Measurements from ENCODE around the gene AKR7A2.
"Not testable (repeated sequence)": the region's sequence is repeated elsewhere in the genome, so short reads cannot be mapped to it uniquely, and the experiment has no call there.

The AKR7A2 gene

DNA sequence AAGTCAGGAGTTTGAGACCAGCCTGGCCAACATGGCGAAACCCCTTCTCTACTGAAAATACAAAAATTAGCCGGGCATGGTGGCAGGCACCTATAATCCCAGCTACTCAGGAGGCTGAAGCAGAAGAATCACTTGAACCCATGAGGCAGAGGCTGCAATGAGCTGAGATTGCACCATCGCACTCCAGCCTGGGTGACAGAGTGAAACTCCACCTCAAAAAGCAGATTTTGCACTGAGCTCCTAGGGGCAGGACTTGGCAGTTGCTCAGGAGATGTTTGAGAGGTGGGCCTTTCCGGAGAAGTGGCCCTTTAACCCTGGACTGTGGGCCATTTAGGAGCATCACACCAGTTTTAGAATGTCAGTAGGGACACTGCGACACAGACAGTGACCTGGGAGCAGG lies 55.6 kb downstream of the AKR7A2 start:
- DNase-seq: not testable (repeated sequence)

DNA sequence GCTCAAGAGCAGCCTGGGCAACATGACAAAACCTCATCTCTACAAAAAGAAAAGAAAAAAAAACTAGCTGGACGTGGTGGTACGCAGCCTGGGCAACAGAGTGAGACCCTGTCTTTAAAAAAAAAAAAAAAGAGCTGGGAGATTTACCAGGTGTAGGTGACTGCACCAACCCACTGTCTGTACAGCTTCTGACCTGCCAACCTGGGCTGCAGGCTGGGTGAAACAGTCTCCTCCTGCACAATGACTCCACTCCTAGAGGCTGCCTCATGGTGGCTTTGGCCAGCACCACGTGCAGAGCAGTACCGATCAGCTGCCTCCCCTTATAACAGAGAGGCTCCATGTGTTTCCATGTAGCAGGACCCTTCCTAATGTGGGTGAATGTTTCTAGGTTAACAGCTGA lies 56.7 kb downstream of the AKR7A2 start:
- no peak for DNase-seq

DNA sequence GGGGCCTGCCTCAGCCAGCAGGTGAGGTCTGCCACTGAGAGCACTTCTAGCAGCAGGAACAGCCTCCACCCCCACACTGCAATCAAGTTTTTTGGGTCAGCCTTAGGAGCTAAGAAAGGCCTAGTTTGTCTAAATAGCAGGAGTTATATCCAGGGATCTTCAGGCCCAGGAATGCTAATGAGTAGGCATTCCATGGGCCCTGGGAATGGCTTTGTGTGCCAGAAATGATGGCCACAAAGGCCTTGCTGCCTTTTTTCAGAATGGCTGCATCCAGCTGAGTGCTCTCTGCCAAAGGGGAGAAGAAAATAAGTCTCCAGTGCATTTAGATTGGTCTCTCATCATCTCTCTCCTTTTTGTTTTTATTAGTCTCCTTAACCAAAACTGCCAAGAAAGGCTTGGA lies 57.5 kb downstream of the AKR7A2 start:
- DNase-seq: no peak
